Stimulated activated CD4-positive, alpha-beta T cell treated with anti-CD3 and anti-CD28 coated beads, Interleukin-1b, Interleukin-23, amount 100 ng/mL, for 24 hours (primary cell): Measurements from ENCODE around the gene PRKAR2A.
"Not testable (repeated sequence)": the region's sequence is repeated elsewhere in the genome, so short reads cannot be mapped to it uniquely, and the experiment has no call there.

ENCODE experiments used
- DNase-seq, 4 experiments: peaks; one replicate each; pipeline ENCODE4 v3.0.0-alpha.2; 2020; ENCODE audit warnings: low read depth in 4 of 4, low spot score in 1 of 4

The PRKAR2A gene

DNA sequence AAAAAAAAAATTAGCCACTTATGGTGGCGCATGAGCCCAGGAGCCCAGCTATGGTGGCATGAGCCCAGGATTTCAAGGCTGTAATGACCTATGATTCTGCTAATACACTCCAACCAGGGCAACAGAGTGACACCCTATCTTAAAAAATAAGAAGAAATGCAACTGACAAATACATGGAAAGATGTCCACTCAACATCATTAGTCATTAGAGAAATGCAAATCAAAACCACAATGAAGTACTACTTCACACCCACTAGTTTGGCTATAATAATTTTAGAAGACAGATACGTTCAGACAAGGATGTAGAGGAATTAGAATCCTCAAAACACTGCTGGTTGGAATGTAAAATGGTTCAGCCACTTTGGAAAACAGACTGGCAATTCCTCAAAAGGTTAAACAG lies 10.5 kb downstream of the PRKAR2A start:
- no peak for DNase-seq

DNA sequence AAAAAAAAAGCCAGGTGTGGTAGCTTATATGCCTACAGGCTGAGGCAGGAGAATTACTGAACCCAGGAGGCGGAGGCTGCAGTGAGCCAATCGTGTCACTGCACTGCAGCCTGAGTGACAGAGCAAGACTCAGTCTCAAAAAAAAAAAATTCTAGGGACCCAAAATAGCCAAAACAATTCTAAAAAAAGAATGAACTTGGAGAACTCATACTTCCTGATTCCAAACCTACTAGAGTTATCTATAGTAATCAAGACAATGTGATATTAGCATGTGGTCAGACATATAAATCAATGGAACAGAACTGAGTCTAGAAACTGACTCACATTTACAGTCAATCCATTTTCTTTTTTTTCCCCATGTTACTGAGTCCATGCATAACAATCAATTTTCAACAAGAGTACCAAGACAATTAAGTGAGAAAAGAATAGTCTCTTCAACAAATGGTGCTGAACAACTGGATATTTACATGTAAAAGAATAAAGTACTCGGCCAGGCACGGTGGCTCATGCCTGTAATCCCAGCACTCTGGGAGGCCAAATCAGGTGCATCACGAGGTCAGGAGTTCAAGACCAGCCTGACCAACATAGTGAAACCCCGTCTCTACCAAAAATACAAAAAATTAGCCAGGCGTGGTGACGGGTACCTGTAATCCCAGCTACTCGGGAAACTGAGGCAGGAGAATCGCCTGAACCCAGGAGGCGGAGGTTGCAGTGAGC lies 11.9 kb downstream of the PRKAR2A start:
- no peak for DNase-seq

DNA sequence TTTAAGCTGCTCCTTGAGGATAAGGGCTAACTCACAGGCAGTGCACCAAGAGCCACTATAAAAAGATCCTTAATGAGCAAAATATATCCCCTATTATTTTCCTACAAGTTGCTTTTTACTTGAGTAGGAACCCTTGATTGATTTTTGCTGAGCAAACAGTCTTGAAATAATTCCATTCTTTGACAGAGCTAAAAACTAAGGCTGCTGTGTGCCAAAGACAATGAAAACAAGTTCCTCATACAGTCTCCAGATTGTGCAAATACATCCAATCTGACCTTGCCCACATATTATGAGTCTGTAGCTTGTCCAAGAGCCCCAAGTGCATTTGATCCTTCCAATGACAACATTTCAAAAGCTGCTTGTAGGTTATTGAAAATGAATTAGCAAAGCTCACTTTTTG lies 15.0 kb downstream of the PRKAR2A start:
- no peak for DNase-seq

DNA sequence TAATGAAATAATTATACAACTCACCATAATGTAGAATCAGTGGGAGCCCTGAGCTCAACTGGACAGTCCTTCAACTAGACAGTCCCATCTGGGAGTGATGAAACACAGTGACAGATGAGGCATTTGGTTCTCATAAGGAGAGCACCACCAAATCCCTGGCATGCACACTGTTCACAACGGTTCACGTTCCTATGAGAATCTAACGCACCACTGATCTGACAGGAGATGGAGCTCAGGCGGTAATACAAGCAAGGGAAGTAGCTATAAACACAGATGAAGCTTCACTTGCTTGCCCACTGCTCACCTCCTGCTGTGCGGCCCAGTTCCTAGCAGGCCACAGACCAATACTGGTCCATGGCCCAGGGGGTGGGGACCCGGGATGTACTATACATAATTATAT lies 17.0 kb downstream of the PRKAR2A start:
- no peak for DNase-seq

DNA sequence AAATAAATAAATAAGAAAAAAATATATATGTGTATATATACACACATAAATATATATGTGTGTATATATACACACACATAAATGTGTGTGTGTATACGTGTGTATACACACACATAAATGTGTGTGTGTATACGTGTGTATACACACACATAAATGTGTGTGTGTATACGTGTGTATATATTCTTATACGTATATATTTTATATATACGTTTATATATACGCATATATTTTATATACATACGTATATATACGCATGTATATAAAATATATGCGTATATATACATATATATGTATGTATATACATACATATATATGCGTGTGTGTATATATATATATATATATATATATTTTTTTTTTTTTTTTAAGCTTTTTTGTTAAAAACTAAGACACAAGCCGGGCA lies 18.1 kb downstream of the PRKAR2A start:
- not testable (repeated sequence) for DNase-seq

DNA sequence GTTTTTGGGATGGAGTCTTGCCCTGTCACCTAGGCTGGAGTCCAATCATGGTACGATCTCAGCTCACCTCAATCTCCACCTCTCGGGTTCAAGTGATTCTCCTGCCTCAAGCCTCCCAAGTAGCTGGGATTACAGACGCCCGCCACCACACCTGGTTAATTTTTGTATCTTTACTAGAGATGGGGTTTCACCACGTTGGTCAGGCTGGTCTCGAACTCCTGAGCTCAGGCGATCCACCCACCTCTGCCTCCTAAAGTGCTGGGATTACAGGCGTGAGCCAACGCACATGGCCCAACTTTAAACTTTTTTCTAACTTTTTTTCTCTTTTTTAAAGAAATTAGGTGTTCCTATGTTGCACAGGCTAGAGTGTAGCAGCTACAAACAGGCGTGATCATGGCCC lies 19.8 kb downstream of the PRKAR2A start:
- DNase-seq, result not testable (repeated sequence)

DNA sequence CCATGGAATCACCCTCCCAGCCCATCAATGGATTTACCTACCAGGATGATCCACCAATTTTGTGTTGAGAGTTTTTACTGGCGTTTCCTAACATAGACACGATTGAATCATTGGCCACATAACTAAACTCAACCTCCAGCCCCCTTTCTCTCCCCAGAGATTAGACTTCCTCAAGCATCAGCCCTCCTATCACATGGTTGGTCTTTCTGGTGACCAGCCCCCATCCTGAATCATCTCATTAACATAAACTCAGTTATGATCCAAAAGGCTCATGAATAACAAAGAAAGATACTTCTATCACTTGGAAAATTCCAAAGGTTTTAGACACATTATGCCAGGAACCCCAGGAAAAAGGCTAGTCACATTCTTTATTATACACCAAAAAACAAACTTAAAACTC lies 21.2 kb downstream of the PRKAR2A start:
- DNase-seq, result no peak

DNA sequence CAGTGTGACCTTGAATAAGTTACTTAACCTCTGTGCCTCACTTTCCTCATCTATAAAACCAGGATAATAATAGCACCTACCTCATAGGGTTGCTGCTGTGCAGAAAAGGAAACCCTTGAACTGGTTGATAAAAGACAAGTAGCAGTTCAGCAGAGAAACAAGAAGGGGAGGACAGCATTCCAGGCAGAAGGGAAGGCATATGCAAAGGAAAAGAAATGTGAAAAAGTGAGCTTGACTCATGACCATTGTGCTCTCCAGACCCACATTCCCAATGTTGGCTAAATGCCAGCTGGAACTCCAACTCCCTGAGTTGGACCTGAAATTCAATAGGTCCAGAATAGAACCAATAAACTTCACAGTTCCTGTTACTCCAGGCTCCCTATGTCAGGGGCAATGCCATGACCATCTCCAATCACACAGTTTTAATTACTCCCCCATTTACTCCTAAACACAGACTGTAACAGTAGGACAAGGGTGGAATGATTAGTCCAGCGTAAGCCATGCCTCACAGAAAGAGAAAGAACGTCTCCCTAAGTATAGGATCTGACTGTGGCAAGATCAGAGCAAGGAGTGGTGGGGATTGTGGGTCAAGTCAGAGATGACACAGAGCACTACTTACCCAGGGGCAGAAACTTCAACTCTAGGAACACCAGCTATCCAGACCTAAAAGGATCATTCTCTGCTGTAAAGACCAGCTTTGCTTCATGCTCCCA lies 26.9 kb downstream of the PRKAR2A start:
- DNase-seq, result no peak

DNA sequence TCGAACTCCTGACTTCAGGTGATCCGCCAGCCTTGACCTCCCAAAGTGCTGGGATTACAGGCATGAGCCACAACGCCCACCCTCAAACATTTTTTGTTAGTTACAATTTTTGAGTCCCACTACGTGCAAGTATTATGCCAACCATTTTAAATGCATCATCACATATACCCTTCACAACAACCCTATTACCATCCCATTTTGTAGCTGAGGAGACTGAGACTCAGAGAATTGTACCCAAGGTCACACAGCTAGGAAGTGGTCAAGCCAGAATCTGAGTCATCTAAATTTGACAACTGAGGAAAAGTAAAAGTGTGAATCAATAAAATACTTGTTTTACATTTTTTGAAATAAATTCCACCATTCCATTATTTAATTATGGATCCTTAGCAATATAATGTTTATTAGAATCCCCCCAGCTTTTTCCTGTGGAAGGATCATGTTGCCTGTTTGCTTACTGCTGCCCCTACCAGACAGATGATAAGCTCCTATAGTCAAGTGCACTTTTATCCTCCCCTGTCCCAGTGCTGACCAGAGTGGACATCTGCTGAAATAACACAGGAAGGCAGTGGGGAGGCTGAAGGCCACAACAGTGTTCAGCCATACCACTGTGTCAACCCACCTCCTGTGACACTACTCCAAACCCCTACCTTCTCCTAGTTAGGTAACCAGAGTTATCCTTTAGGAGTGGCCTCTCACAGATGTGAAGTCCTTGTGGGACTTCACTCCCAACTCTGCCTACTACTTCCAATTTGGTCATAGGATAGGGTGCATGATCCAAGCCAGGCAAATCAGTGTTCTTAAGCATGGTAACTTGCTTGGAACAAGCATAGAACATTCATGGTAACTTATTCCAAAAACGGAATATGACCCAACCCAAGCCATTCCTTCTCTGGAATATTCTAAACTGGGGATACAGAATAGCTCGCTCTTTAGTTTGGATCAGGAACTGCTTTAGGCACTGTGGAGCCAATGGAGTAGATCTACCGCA lies 28.1 kb downstream of the PRKAR2A start:
- no peak for DNase-seq

DNA sequence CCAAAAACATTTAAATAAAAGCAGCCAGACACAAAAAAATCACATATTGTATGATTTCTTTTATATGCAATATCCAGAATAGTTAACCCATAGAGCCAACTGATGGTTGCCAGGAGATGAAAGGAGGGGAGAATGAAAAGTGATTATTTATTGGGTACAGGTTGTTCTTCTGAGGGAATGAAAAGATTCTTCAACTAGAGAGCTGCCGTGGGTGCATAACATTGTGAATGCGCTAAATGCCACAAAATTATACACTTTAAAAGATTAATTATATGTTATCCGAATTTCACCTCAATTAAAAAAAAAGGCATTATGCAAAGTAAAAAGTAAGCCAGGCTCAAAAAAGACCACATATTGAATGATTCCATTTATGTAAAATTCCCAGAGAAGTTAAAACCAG lies 36.1 kb downstream of the PRKAR2A start:
- DNase-seq, result no peak

DNA sequence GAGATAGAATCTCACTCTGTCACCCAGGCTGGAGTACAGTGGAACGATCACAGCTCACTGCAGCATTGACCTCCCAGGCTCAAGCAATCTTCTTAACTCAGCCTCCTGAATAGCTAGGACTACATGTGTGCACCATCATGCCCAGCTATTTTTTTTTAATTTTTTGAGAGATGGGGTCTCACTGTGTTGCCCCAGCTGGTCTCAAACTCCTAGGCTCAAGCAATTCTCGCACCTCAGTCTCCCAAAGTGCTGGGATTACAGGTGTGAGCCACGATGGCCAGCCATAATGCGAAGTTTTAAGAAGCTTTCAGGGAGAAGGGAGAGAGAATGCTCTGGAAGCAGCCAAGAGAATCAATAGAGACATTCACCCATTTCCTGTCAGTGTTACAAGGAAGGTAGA lies 42.7 kb downstream of the PRKAR2A start:
- DNase-seq, result no peak

DNA sequence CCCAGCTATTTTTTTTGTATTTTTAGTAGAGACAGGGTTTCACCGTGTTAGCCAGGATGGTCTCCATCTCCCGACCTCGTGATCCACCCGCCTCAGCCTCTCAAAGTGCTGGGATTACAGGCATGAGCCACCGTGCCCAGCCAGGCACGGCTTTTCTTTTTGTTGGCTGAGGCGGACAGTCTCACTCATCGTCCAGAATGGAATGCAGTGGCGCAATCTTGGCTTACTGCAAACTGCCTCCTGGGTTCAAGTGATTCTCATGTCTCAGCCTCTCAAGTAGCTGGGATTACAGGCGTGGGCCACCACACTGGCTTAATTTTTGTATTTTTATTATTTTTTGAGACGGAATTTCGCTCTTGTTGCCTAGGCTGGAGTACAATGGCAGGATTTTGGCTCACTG lies 46.8 kb downstream of the PRKAR2A start:
- not testable (repeated sequence) for DNase-seq

DNA sequence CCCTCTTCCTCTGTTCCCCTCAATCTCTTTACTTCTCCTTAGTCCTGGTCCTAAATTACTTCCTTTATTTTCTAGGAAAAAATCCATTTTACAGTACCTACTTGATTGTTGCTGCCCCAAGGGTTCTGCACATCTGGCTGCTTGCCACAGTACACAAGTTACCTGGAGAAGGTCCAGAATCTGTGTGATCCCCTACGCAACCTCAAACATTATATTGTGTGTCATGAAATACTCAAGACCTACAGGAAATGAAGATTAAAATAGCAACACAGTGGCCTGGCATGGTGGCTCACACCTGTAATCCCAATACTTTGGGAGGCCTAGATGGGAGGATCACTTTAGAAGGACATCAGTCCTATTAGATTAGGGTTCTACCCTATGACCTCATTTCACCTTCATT lies 48.7 kb downstream of the PRKAR2A start:
- DNase-seq, result no peak

DNA sequence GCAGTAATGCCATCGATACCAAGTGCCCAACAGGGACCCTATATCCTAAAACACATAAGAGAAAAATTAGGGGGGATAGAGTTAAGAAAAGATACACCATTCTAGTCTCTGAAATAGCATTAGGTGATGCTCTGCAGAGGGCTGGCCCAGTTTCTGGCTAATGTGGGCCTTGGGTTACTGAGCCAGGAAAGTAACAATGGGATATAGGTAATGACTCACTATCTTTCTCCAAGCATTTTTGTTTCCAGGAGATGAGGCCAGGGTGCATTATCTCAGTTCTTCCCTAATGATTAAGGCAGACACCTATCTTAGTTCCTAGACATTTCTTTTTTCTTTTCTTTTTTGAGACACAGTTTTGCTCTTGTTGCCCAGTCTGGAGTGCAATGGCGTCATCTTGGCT lies 50.0 kb downstream of the PRKAR2A start:
- no peak for DNase-seq

DNA sequence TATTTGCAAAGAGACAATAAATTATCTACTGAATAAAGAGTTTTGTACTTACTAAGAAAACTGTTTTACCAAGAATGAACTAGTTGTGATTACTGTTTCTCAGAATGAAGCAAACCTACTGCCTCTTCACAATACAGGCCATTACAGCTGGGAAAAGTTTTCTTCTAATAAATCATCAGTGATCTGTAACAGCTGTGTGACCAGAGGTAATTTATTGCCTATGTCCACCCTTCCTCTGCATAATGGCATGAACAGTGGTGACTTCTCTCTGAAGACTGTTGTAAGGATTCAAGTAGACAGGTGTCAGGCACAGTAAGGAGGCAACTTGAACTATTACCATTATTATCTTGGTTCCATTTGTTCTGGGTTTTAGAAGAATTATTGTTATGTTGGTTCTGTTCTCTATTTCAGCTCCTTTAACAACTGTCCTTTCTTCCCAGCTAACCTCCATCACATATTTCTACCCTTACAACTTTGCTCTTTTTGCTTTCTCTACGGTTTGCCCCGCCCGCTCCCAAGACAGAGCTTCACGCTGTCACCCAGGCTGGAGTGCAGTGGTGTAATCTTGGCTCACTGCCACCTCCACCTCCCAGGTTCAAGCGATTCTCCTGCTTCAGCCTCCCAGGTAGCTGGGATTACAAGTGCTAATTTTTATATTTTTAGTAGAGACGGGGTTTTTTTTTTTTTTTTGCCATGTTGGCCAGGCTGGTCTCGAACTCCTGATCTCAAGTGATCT lies 51.5 kb downstream of the PRKAR2A start:
- no peak for DNase-seq

DNA sequence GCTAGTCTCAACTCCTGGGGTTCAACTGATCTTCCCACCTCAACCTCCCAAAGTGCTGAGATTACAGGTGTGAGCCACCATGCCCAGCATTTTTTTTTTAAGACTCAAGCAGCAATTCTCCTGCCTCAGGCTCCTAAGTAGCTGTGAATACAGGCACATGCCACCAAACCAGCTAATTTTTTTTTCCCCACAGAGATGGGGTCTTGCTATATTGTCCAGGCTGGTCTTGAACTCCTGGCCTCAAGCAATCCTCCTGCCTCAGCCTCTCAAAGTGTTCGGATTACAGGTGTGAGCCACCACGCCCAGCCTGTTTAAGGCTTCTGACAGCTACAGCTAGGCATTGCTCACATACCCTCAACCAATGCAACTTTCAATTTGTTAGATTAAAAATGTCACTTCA lies 54.2 kb downstream of the PRKAR2A start:
- DNase-seq, result not testable (repeated sequence)

DNA sequence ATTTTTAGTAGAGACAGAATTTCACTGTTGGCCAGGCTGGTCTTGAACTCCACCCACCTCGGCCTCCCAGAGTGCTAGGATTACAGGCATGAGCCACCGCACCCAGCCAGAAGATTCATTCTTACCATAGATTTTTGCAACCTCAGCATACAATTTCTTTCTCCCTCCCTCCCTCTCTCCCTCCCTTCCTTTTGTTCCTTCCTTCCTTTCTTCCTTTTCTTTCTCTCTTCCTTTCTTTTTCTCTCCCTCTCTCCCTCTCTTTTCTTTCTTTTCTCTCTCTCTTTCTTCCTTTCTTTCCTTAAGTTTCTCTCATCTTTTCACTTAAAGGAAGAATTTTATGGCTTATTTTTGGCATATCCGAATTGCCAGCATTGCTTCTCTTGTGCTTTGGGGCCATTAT lies 58.0 kb downstream of the PRKAR2A start:
- DNase-seq, result no peak

DNA sequence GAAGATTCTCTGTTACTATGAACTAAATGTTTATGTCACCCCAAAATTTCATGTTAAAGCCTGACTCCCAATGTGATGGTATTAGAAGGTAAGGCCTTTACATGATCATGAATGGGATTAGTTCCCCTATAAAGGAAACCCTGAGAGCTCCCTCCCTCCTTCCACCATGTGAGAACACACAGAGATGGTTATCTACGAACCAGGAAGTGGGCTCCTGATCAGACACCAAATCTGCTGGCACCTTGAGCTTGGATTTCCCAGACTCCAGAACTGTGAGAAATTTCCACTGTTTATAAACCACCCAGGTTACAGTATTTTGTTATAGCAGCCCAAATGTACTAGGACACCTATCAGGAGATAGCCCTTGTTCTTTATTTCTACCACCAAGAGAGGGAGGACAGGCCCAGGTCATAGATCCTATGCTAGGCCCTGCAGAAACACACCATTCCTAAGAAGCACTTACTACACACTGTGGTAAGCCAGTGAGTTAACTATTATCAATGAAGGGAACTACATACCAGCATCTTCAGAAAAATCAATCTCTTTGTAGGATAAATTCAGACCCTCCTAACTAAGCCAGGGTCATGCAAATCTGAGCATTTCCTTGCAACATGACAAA lies 59.0 kb downstream of the PRKAR2A start:
- DNase-seq, result no peak

DNA sequence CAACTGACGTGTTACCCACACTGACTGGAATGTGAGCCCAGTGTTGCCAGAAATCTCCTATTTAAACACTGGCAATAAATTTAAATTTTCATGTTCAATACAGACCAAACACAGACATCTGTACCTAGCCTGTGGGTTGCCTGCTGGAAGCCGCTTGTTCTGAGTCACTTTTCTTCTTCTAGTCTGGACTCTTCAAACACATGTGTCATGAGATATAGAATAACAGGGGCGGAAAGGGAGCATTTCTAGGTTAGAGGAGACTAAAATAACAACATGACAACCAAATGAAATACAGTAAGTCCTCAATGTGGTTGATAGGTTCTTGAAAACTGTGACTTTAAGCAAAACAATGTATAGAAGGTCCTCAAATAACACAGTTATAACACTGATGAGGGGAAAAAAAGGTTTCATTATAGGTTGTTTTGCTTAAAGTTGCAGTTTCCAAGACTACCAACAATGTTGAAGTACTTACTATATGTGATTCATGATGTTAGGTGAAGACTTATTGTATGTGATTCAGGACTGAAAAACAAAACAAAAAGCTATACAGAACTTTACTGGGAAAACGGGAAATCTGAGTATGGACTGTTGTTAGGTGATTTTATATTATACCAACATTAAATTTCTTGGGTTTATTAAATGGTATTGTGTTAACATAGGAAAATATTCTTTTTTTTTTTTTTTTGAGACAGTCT lies 63.1 kb downstream of the PRKAR2A start:
- no peak for DNase-seq

DNA sequence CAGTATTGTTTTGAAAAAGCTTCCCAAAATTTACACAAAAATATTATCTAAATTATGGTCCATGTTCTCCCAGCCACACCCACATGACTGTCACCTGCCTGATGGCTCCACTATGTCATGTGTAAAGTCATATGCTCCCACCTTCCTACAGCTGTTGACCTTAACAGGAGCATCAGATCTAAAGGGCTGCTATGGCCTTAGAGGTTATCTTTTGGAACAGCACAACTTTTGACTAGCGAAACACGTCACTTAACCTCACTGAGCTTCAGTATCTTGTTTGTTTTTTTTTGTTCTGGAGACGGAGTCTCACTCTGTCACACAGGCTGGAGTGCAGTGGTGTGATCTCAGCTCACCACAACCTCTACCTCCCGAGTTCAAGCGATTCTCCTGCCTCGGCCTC lies 64.4 kb downstream of the PRKAR2A start:
- DNase-seq, result no peak
